GM18951 (cell line): ENCODE results near the gene PSD.

Experiments used
- POLR2A ChIP-seq: IDR thresholded peaks from 4 replicates; pipeline ENCODE4 v1.6.1; 2011; ENCODE audit warnings: mild to moderate bottlenecking; ENCODE audit not compliant: insufficient read length, insufficient read depth; ENCODE audit errors: extremely low read depth
- in situ Hi-C: fragments of 300-500 bp; cut with MboI; formaldehyde crosslinking; loops from one replicate; pipeline ENCODE4 v1.12.0; 2022; ENCODE audit warnings: low sequenced_read_pairs, mixed read lengths, inconsistent platforms; ENCODE audit not compliant: unreplicated experiment

Gene PSD

DNA sequence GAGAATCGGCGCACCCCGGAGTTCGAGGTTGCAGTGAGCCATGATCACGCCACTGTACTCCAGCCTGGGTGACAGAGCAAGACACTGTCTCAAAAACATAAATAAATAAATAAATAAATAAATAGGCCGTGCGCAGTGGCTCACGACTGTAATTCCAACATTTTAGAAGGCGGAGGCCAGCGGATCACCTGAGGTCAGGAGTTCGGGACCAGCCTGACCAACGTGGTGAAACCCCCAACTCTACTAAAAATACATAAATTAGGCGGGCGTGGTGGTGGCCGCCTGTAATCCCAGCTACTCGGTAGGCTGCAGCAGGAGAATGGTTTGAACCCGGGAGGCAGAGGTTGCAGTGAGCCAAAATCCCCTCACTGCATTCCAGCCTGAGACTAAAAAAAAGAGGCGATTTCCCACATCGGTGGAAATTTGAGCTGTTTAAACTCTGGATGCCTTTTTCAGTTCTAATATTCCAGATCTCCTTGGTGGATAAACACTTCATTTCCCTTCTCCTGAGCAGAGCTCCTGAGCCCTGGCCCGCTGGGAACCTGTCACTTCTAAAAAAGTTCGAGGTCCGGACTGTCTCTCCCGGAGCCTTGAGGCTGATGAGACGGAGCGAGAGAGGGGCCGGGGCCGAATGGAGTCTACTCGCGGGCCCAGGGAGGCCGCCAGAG is 25.0 kb downstream of the PSD start:
- in situ Hi-C loops, result no loop called here
- no peak for TF ChIP-seq POLR2A

GRCh38 chr10:102392306-102392705 is 26.3 kb downstream of the PSD start:
- no peak for TF ChIP-seq POLR2A
- in situ Hi-C loops, result no loop called here

GRCh38 chr10:102389894-102390293 is 28.7 kb downstream of the PSD start:
- TF ChIP-seq POLR2A, result no peak
- in situ Hi-C loops, result no loop called here

- TF ChIP-seq POLR2A, result no peak
- in situ Hi-C loops, result no loop called here
These were observed 33.8 kb downstream of the PSD start for GRCh38 chr10:102384606-102385429.

DNA sequence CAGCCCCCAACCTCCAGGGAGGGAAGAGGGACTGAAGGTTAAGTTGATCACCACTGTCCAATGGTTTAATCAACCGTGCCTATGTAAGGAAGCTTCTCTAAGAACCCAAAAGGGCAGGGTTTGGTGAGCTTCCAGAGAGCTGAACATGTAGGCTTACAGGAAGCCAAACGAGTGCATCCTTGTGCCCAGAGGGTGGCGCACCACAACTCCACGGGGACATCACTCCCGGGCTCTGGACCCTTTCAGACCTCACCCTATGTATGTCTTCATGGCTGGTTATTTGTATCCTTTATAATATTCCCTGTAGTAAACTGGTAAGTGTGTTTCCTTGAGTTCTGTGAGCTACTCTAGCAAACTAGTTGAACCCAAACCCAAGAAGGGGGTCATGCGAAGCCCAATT is 34.5 kb downstream of the PSD start:
- no peak for TF ChIP-seq POLR2A
- in situ Hi-C loops, result no loop called here

- no peak for TF ChIP-seq POLR2A
- in situ Hi-C loops, result no loop called here
These were observed 35.7 kb downstream of the PSD start for GRCh38 chr10:102382871-102383270.

- no peak for TF ChIP-seq POLR2A
- in situ Hi-C loops, result no loop called here
These were observed 36.6 kb downstream of the PSD start for GRCh38 chr10:102381983-102382382.

- no peak for TF ChIP-seq POLR2A
- in situ Hi-C loops, result no loop called here
These were observed 39.2 kb downstream of the PSD start for GRCh38 chr10:102379383-102379782.

DNA sequence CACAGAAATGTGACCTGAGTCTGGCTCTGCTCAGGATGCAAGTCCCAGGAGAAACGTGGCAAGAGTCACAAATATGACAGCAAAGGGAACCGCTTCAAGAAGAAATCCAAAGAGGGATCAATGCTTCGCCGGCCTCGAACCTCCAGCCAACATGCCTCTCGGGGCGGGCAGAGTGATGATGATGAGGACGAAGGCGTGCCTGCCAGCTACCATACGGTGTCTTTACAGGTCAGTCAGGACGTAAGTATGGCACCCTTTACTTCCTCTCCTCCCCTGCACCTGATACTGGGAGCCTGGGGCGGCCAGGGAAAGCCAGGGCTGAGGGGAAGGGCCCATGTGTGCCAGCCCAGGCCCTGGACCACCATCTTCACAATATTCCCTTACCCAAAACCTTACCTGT is 41.7 kb downstream of the PSD start:
- in situ Hi-C loops, result no loop called here
- no peak for TF ChIP-seq POLR2A

- in situ Hi-C loops, result no loop called here
- TF ChIP-seq POLR2A, result no peak
These were observed 42.7 kb downstream of the PSD start for GRCh38 chr10:102375867-102376266.

GRCh38 chr10:102375250-102375649 is 43.3 kb downstream of the PSD start:
- in situ Hi-C loops, result no loop called here
- no peak for TF ChIP-seq POLR2A

DNA sequence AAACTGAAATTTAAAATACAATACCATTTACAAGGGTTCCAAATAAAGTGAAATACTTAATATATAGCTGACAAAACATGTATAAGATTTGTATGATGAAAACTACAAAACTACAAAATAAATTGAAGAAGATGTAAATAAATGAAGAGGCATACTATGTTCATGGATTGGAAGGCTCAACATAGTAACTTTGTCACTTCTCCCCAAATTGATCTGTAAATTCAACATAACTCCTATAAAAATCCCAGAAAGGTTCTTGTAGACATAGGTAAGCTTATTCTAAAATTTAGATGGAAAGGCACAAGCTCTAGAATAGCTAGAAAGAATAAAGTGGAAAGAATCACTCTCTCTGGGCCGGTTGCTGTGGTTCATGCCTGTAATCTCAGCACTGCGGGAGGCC is 47.3 kb downstream of the PSD start:
- in situ Hi-C loops, result no loop called here
- TF ChIP-seq POLR2A, result no peak

DNA sequence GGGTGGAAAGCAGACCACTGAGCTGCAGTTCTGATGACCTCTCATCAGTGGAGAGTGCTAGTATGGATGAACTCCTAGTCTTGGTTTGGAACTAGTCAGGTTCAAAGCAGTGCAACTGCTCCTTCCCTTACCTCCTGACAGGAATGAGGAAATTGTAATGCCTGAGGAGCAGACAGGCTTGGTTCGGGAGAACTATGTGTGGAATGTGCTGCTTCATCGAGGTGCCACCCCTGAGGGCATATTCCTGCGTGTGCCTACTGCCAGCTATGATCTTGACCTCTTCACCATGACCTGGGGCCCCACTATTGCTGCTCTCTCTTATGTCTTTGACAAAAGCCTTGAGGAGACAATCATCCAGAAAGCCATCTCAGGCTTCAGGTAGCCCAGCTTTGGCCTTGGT is 50.5 kb downstream of the PSD start:
- in situ Hi-C loops, result no loop called here

DNA sequence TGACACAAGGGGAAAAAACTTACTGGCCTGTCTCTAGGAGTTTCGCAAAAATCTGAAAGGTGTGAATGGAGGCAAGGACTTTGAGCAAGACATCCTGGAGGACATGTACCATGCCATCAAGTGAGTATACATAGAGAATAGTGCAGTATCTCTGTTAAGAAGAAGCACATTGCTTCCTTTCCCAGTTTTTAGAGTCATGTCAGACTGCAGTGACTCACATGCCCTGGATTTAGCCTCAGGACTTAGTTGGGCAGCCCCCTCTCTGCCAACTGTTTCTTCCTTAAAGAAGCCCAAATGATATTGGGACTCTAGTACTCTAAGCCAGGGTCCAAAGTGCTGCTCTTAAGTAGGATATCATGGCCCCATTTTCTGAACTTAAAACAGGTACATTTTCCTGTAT is 51.1 kb downstream of the PSD start:
- TF ChIP-seq POLR2A, result no peak
- in situ Hi-C loops, result no loop called here

More for the DNA sequence above, 50.5 kb downstream of the PSD start:
- TF ChIP-seq POLR2A, result no peak
